Thyroid gland (tissue), 4 donors: ENCODE data around the gene HDDC3.

ENCODE experiments used
- POLR2A ChIP-seq, 2 donors: fragments of 450-650 bp; IDR thresholded peaks; one replicate each; pipeline ENCODE4 v1.6.1; 2017; ENCODE audit warnings: antibody characterized with exemption in 2 of 2, mild to moderate bottlenecking in 2 of 2, moderate library complexity in 1 of 2
- TF ChIP-seq, protein P1 (sequence below), 6 experiments: fragments of 200-600 bp in 3 of 6; fragments of 450-650 bp in 3 of 6; sonication (generic) in 3 of 6; IDR thresholded peaks; one replicate each; pipeline ENCODE4 v1.5.1; 2016 to 2019; ENCODE audit warnings: antibody characterized with exemption in 6 of 6, mild to moderate bottlenecking in 2 of 6, inconsistent platforms in 1 of 6, moderate library complexity in 1 of 6

- TF ChIP-seq, protein P1, sequence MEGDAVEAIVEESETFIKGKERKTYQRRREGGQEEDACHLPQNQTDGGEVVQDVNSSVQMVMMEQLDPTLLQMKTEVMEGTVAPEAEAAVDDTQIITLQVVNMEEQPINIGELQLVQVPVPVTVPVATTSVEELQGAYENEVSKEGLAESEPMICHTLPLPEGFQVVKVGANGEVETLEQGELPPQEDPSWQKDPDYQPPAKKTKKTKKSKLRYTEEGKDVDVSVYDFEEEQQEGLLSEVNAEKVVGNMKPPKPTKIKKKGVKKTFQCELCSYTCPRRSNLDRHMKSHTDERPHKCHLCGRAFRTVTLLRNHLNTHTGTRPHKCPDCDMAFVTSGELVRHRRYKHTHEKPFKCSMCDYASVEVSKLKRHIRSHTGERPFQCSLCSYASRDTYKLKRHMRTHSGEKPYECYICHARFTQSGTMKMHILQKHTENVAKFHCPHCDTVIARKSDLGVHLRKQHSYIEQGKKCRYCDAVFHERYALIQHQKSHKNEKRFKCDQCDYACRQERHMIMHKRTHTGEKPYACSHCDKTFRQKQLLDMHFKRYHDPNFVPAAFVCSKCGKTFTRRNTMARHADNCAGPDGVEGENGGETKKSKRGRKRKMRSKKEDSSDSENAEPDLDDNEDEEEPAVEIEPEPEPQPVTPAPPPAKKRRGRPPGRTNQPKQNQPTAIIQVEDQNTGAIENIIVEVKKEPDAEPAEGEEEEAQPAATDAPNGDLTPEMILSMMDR (IDR thresholded peaks at IDR 0.05): no peak
- no peak for TF ChIP-seq POLR2A (IDR thresholded peaks at IDR 0.05)
Observed at GRCh38 chr15:90981681-90982080, 49.3 kb upstream of the HDDC3 start.
